ENCODE results near the gene ABCC1.

Gene ABCC1

GRCh38 chr16:16020291-16020690 is 70.9 kb downstream of the ABCC1 start:
- no peak for TF ChIP-seq CTCF (conservative IDR thresholded peaks at IDR 0.05; ENCODE audit: low read depth)
- ChIA-PET POLR2A (ENCODE audit: low non-redundant PET) (no interaction called here), CTCF (no interaction called here)
- peak overlapping the region; percentile 83 for H3K27ac ChIP-seq
- DNase-seq (ENCODE audit: low spot score): no peak

GRCh38 chr16:16021020-16021419 is 71.6 kb downstream of the ABCC1 start:
- no peak for TF ChIP-seq CTCF (conservative IDR thresholded peaks at IDR 0.05; ENCODE audit: low read depth)
- peak overlapping the region; percentile 86 for H3K27ac ChIP-seq
- ChIA-PET POLR2A (ENCODE audit: low non-redundant PET) (no interaction called here), CTCF (interaction anchor here (0.9 to 1.7 kb wide), 2 partner anchors 133 to 146 kb away, joined by 3 to 8 read pairs; no protein-coding TSS in a partner anchor)
- DNase-seq (ENCODE audit: low spot score): no peak

GRCh38 chr16:16021646-16021987 is 72.2 kb downstream of the ABCC1 start:
- ChIA-PET CTCF (interaction anchor here (0.9 to 1.7 kb wide), 2 partner anchors 134 to 147 kb away, joined by 3 to 8 read pairs; no protein-coding TSS in a partner anchor), POLR2A (ENCODE audit: low non-redundant PET) (no interaction called here)
- H3K27ac ChIP-seq: peak overlapping the region; percentile 86
- no peak for TF ChIP-seq CTCF (conservative IDR thresholded peaks at IDR 0.05; ENCODE audit: low read depth)
- DNase-seq (ENCODE audit: low spot score): no peak

- CTCF ChIA-PET: interaction anchor here (0.5 to 1.7 kb wide), 4 partner anchors 74 to 158 kb away, joined by 3 to 8 read pairs (median 3); no protein-coding TSS in a partner anchor
- no peak for TF ChIP-seq CTCF (conservative IDR thresholded peaks at IDR 0.05; ENCODE audit: low read depth)
- POLR2A ChIA-PET (ENCODE audit: low non-redundant PET): no interaction called here
- peak; percentile 98 for DNase-seq (ENCODE audit: low spot score)
- H3K27ac ChIP-seq: peak overlapping the region; percentile 86
These were observed 72.7 kb downstream of the ABCC1 start for GRCh38 chr16:16021988-16022682.

GRCh38 chr16:16022683-16023064 is 73.3 kb downstream of the ABCC1 start:
- DNase-seq (ENCODE audit: low spot score): no peak
- peak overlapping the region; percentile 86 for H3K27ac ChIP-seq
- CTCF ChIA-PET: interaction anchor here (0.5 to 1.7 kb wide), 3 partner anchors 8 to 157 kb away, joined by 3 to 8 read pairs (median 4); no protein-coding TSS in a partner anchor
- no peak for TF ChIP-seq CTCF (conservative IDR thresholded peaks at IDR 0.05; ENCODE audit: low read depth)
- POLR2A ChIA-PET (ENCODE audit: low non-redundant PET): no interaction called here

GRCh38 chr16:16025214-16025968 is 76.0 kb downstream of the ABCC1 start:
- ChIA-PET POLR2A (ENCODE audit: low non-redundant PET) (no interaction called here), CTCF (interaction anchor here (0.6 to 0.9 kb wide), 2 partner anchors 16 to 27 kb away, joined by 3 read pairs; no protein-coding TSS in a partner anchor)
- no peak for DNase-seq (ENCODE audit: low spot score)
- no peak for TF ChIP-seq CTCF (conservative IDR thresholded peaks at IDR 0.05; ENCODE audit: low read depth)
- H3K27ac ChIP-seq: peak overlapping the region; percentile 50
